Measurements from ENCODE around the gene PIGT. TPM values are rescaled to one million over a fixed set of nuclear protein-coding genes. Genes with fewer than 3 reads are reported as not detected.

Gene PIGT
- total RNA-seq, 2 experiments from 2014 or later: 68.0 to 79.2 TPM

GRCh38 chr20:45406260-45407066 lies 9.5 kb upstream of the PIGT start:
- ATAC-seq (peak; percentile 65), DNase-seq (peak; percentile 58)
- peak overlapping the region; percentile 70 for H3K4me3 Mint-ChIP-seq
- H3K27me3 Mint-ChIP-seq: peaks cover 23% of the 10 kb centered on the region
- CTCF ChIA-PET: interaction anchor here (0.8 to 8.6 kb wide), 4 partner anchors 25 to 44 kb away, joined by 3 to 56 read pairs (median 4); no protein-coding TSS in a partner anchor
- H3K4me1 Mint-ChIP-seq: peaks cover 7% of the 10 kb centered on the region
- H3K36me3 Mint-ChIP-seq: peaks cover 11% of the 10 kb centered on the region
- H3K9me3 Mint-ChIP-seq (ENCODE audit: low read depth): peaks cover 3% of the 10 kb centered on the region
- no peak overlapping the region for H3K27ac Mint-ChIP-seq

- Mint-ChIP-seq H3K36me3 (peaks cover 4% of the 10 kb centered on the region), H3K9me3 (ENCODE audit: low read depth) (no peaks in the 10 kb centered on the region), H3K27me3 (peaks cover 23% of the 10 kb centered on the region), H3K4me3 (peak overlapping the region; percentile 60), H3K4me1 (peaks cover 9% of the 10 kb centered on the region), H3K27ac (no peak overlapping the region)
- ATAC-seq (no peak), DNase-seq (no peak)
- CTCF ChIA-PET: interaction anchor here (0.6 to 8.6 kb wide), 7 partner anchors 12 to 96 kb away, joined by 3 to 56 read pairs (median 3); no protein-coding TSS in a partner anchor
Measured at GRCh38 chr20:45407067-45407745, 8.7 kb upstream of the PIGT start.

- ATAC-seq: no peak
- Mint-ChIP-seq H3K36me3 (peaks cover 2% of the 10 kb centered on the region), H3K9me3 (ENCODE audit: low read depth) (no peaks in the 10 kb centered on the region), H3K27me3 (peaks cover 23% of the 10 kb centered on the region), H3K4me3 (peak within 1 kb of the TSS; percentile 14), H3K27ac (no peak within 1 kb of the TSS), H3K4me1 (peaks cover 13% of the 10 kb centered on the region)
- DNase-seq: no peak
- CTCF ChIA-PET: interaction anchor here (0.6 to 8.6 kb wide), 5 partner anchors 12 to 96 kb away, joined by 3 to 56 read pairs (median 3); no protein-coding TSS in a partner anchor
Measured at GRCh38 chr20:45407783-45408645, 7.9 kb upstream of the PIGT start, which contains the start of gene DBNDD2. Gene DBNDD2, plus strand, starts transcription at chr20:45408289. Its CDS starts 179 bp downstream, at chr20:45408468.

DNA sequence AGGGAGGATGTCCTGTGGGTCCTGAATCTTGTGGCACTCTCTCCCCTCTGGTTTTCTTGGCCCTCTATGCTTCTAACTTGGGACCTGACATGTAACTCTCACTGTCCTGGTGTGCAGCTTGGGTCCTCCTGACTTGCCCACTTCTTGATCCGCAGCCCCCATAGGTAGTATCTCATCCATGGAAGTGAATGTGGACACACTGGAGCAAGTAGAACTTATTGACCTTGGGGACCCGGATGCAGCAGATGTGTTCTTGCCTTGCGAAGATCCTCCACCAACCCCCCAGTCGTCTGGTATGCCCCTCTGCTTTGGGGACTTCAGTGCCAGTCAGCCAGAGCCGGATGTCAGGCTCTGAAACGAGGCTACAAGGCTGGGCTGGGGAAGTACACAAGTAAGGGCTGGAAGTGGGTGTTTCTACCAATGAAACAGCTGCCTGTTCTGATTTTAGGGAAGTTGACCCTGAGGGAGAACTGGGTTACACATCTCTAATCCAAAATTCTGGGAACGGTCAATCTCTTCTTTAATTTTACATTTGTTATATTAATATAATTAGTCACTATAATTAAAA lies 7.2 kb upstream of the PIGT start:
- Mint-ChIP-seq H3K9me3 (ENCODE audit: low read depth) (no peaks in the 10 kb centered on the region), H3K27me3 (peaks cover 23% of the 10 kb centered on the region), H3K4me3 (no peak overlapping the region), H3K27ac (no peak overlapping the region), H3K36me3 (peaks cover 2% of the 10 kb centered on the region), H3K4me1 (peaks cover 13% of the 10 kb centered on the region)
- DNase-seq (no peak), ATAC-seq (no peak)
- CTCF ChIA-PET: interaction anchor here (1.2 to 8.6 kb wide), 2 partner anchors 36 to 97 kb away, joined by 5 to 56 read pairs; no protein-coding TSS in a partner anchor

- Mint-ChIP-seq H3K27me3 (peaks cover 16% of the 10 kb centered on the region), H3K4me1 (peaks cover 14% of the 10 kb centered on the region), H3K27ac (no peak overlapping the region), H3K9me3 (ENCODE audit: low read depth) (no peaks in the 10 kb centered on the region), H3K4me3 (no peak overlapping the region), H3K36me3 (peaks cover 2% of the 10 kb centered on the region)
- ATAC-seq: no peak
- CTCF ChIA-PET: interaction anchor here (8.6 kb wide), 1 partner anchor 37 kb away, joined by 56 read pairs; no protein-coding TSS in a partner anchor
- no peak for DNase-seq
Measured at GRCh38 chr20:45409521-45410272, 6.2 kb upstream of the PIGT start.

DNA sequence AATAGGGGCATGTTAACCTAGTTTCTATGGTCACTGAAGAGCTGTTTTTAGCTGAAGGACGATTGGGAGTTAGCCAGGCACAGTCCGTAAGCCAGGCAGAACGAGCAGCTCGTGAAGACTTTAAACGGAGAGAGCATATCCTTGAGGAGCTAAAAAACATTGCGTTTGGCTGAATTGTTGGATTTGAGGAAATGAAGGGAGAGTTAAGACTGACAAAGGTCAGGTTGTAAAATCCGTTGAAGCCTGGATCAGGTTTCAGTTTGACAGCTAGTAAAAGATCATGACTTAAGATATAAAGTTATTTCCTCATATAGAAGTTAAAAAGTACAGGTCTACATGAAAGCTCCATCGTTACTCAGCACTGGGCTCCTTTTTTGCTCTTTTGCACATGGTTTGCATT lies 5.1 kb upstream of the PIGT start:
- H3K27me3 Mint-ChIP-seq: peaks cover 9% of the 10 kb centered on the region
- peaks cover 20% of the 10 kb centered on the region for H3K4me1 Mint-ChIP-seq
- peaks cover 2% of the 10 kb centered on the region for H3K36me3 Mint-ChIP-seq
- no peak overlapping the region for H3K4me3 Mint-ChIP-seq
- CTCF ChIA-PET: interaction anchor here (1.0 to 8.6 kb wide), 3 partner anchors 26 to 49 kb away, joined by 4 to 56 read pairs (median 7); partner anchors contain the start of gene SYS1
- DNase-seq: no peak
- ATAC-seq: no peak
- H3K27ac Mint-ChIP-seq: no peak overlapping the region
- no peaks in the 10 kb centered on the region for H3K9me3 Mint-ChIP-seq (ENCODE audit: low read depth)

GRCh38 chr20:45412653-45413052 lies 3.3 kb upstream of the PIGT start:
- H3K27ac Mint-ChIP-seq: no peak overlapping the region
- H3K27me3 Mint-ChIP-seq: no peaks in the 10 kb centered on the region
- H3K4me1 Mint-ChIP-seq: peaks cover 30% of the 10 kb centered on the region
- no peak overlapping the region for H3K4me3 Mint-ChIP-seq
- peaks cover 2% of the 10 kb centered on the region for H3K36me3 Mint-ChIP-seq
- H3K9me3 Mint-ChIP-seq (ENCODE audit: low read depth): no peaks in the 10 kb centered on the region
- DNase-seq (no peak), ATAC-seq (no peak)
- CTCF ChIA-PET: interaction anchor here (1.0 to 1.9 kb wide), 5 partner anchors 24 to 101 kb away, joined by 3 to 11 read pairs (median 4); partner anchors contain the start of gene SYS1

DNA sequence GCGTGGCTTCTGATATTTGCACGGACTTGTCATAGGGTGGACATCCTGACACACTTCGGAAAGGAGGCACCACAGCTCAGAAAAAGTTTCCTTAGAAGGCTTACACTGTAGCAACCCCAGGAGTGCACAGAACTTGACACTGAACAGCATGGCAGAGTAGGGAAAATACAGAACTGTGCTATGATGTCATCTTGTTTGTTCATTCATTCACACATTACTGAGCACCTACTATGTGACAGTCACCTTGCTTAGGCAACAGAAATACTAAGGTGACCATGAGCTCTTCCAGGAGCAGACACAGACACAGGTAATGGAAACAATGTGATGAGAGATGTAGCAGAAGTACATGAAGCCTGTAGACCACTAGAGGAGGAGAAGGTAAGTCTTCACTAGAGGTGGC lies 2.5 kb upstream of the PIGT start:
- CTCF ChIA-PET: interaction anchor here (1.0 to 1.9 kb wide), 4 partner anchors 23 to 102 kb away, joined by 3 to 11 read pairs (median 6); no protein-coding TSS in a partner anchor
- Mint-ChIP-seq H3K36me3 (peaks cover 5% of the 10 kb centered on the region), H3K27ac (no peak overlapping the region), H3K9me3 (ENCODE audit: low read depth) (no peaks in the 10 kb centered on the region), H3K4me1 (peaks cover 39% of the 10 kb centered on the region), H3K4me3 (no peak overlapping the region), H3K27me3 (no peaks in the 10 kb centered on the region)
- ATAC-seq: no peak
- DNase-seq: no peak

- DNase-seq (peak; percentile 56), ATAC-seq (no peak)
- Mint-ChIP-seq H3K27ac (peak overlapping the region; percentile 92), H3K27me3 (no peaks in the 10 kb centered on the region), H3K9me3 (ENCODE audit: low read depth) (no peaks in the 10 kb centered on the region), H3K4me1 (peaks cover 49% of the 10 kb centered on the region), H3K4me3 (peak overlapping the region; percentile 91), H3K36me3 (peaks cover 15% of the 10 kb centered on the region)
- CTCF ChIA-PET: interaction anchor here (1.0 to 4.0 kb wide), 5 partner anchors 14 to 98 kb away, joined by 3 to 50 read pairs (median 14); partner anchors contain the start of gene SYS1
Measured at GRCh38 chr20:45416917-45417316, 976 bp downstream of the PIGT start.

- H3K36me3 Mint-ChIP-seq: peaks cover 23% of the 10 kb centered on the region
- CTCF ChIA-PET: interaction anchor here (0.7 to 4.0 kb wide), 6 partner anchors 12 to 57 kb away, joined by 3 to 26 read pairs (median 8); partner anchors contain the start of gene SYS1
- no peak overlapping the region for H3K4me3 Mint-ChIP-seq
- ATAC-seq (peak; percentile 9), DNase-seq (peak; percentile 51)
- no peaks in the 10 kb centered on the region for H3K9me3 Mint-ChIP-seq (ENCODE audit: low read depth)
- peaks cover 42% of the 10 kb centered on the region for H3K4me1 Mint-ChIP-seq
- H3K27me3 Mint-ChIP-seq: no peaks in the 10 kb centered on the region
- peak overlapping the region; percentile 48 for H3K27ac Mint-ChIP-seq
Measured at GRCh38 chr20:45419188-45420091, 3.5 kb downstream of the PIGT start.

- DNase-seq (no peak), ATAC-seq (no peak)
- H3K27me3 Mint-ChIP-seq: no peaks in the 10 kb centered on the region
- H3K4me1 Mint-ChIP-seq: peaks cover 37% of the 10 kb centered on the region
- no peak overlapping the region for H3K27ac Mint-ChIP-seq
- CTCF ChIA-PET: interaction anchor here (0.9 to 2.8 kb wide), 5 partner anchors 11 to 102 kb away, joined by 3 to 14 read pairs (median 6); no protein-coding TSS in a partner anchor
- H3K36me3 Mint-ChIP-seq: peaks cover 24% of the 10 kb centered on the region
- no peak overlapping the region for H3K4me3 Mint-ChIP-seq
- H3K9me3 Mint-ChIP-seq (ENCODE audit: low read depth): no peaks in the 10 kb centered on the region
Measured at GRCh38 chr20:45420125-45420524, 4.2 kb downstream of the PIGT start.

Data from activated CD8-positive, alpha-beta memory T cell treated with anti-CD3 and anti-CD28 coated beads, Interleukin-2, amount 10 ng/mL, durations not matched to agents 7 days and 5 days (primary cell).